NCI-H748 treated with DMSO at 0.1 percent for 48 hours (cell line): Measurements from ENCODE around the gene SLC6A13.
A peak's percentile ranks its signal among the peaks of the same experiment; 100 is the strongest.

Source experiments
- DNase-seq: peaks from one replicate; lab custom pipeline; 2025; lab: John Stamatoyannopoulos, UW

SLC6A13 gene

GRCh38 chr12:214003-214741 lies 48.5 kb downstream of the SLC6A13 start, which contains the start of gene SLC6A12:
SLC6A12 (minus strand) TSS chr12:214157; CDS start chr12:209986, 4,171 bp downstream.
- no peak for DNase-seq

DNA sequence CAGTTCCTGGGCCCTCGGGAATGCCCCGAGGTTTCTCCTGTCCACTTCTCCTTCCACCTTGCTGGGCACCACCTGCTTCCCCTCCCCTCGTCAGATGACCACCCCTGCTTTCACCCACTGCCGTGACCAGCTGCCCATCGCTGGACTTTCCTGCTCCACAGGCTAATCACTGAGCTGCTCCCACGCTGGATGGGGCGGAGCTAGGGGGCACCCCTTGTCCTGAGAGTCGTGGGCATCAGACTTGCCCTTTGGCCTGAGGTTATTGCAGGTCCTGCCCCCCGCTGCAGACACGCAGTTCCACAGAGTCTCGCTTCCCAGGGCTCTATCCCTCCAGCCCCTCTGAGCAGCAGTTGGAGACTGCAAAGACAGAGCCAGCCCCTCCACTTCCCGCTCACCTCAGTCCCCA lies 49.1 kb downstream of the SLC6A13 start:
- DNase-seq, result no peak

- DNase-seq, result no peak
Observed at GRCh38 chr12:212715-213526, 49.7 kb downstream of the SLC6A13 start.

- DNase-seq, result no peak
Observed at GRCh38 chr12:212415-212714, 50.3 kb downstream of the SLC6A13 start.

- no peak for DNase-seq
Observed at GRCh38 chr12:211639-212414, 50.8 kb downstream of the SLC6A13 start.

GRCh38 chr12:211142-211465 lies 51.5 kb downstream of the SLC6A13 start:
- no peak for DNase-seq

GRCh38 chr12:210277-211141 lies 52.1 kb downstream of the SLC6A13 start:
- no peak for DNase-seq

DNA sequence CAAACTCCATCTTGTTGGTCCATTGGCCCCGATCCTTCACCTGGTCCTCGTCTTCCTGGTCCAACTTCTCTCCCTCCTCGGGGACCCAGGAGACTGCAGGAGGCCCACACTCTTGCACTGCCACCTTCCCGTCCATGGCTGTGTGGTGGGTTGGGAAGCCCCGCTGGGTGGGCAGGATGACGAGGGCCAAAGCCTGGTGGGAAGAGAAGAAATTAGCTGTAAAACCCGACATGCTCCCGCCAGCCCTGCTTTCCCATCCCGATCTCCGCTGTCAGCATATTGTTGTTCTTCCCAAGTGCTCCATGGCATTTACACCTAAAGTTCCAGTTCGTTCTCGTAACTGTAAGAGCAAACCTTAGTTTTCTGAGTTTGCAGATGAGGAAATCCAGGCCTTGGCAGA lies 52.8 kb downstream of the SLC6A13 start:
- no peak for DNase-seq

DNA sequence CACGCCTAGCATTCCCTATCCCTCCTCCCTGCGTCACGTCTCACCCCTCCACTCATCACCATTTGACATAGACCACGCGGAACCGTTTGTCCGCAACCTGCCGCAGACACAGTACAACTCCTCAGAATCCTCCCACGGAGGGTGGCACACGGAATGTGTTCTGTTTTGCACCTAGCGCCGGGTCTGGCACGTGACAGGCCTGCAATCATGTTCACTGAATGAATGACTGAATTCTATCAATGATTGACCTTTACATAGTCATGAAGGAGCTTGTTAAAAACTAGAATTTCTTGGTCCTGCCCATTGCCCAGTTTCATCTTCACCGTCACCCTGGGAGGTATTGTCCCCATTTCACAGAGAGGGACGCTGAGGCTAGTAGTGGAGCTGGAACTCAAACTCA lies 53.4 kb downstream of the SLC6A13 start:
- no peak for DNase-seq

GRCh38 chr12:208813-209212 lies 53.8 kb downstream of the SLC6A13 start:
- no peak for DNase-seq

- no peak for DNase-seq
Observed at GRCh38 chr12:207804-208203, 54.8 kb downstream of the SLC6A13 start.

- DNase-seq, result no peak
Observed at GRCh38 chr12:206746-207440, 55.7 kb downstream of the SLC6A13 start.

GRCh38 chr12:205026-205425 lies 57.6 kb downstream of the SLC6A13 start:
- no peak for DNase-seq

- no peak for DNase-seq
Observed at GRCh38 chr12:204261-204678, 58.4 kb downstream of the SLC6A13 start.

DNA sequence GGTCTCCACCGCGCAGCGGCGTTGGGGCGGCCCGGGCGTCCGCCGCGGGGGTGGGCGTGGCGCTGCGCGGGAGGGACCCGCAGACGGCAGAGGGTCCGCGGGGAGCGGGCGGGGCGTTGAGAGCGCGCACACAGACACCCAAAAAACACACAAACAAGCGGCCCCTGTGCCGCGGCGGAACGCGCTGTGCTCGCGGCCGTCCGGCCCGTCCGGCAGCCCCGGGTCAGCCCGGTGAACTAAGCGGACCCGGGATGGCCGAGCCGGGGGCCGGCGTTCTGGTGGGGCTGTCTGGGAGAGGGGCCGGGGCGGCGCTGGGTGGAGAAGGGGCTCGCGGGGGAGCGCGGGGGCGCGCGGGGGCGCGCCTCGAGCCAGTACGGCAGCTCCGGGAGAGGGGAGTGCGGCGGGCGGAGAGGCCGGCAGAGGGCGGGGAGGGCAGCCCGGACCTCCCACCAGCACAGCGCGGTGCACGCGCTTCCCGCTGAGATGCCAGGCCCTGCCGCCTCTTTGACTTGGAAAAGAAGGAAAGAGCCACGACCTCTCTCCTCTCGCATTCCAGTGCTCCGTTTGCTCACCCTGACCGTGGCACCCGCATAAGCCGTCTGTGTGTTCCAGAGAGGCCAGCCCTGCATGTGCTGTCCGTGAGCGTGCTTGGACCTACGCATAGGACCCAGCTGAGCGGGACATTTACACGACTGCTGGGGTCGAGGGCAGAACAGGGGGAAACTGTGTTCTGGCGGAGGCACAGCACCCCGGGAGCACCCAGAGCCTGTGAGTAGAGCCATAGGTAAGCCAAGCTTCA lies 59.0 kb downstream of the SLC6A13 start:
- DNase-seq, result no peak

DNA sequence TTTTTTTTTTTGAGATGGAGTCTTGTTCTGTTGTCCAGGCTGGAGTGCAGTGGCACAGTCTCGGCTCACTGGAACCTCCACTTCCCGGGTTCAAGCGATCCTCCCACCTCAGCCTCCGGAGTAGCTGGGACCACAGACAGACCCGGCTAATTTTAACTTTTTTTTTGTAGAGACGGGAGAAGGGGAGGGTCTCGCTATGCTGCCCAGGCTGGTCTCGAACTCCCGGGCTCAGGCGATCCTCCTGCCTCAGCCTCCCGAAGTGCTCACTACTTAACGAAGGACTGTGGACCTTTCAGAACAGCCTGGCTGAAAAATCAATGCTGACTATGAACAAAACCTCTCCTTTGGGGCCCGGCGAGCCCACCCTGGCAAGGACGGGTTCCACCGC lies 59.6 kb downstream of the SLC6A13 start:
- no peak for DNase-seq

GRCh38 chr12:202081-202731 lies 60.4 kb downstream of the SLC6A13 start:
- DNase-seq, result peak; percentile 9

GRCh38 chr12:201361-201760 lies 61.3 kb downstream of the SLC6A13 start:
- no peak for DNase-seq

- no peak for DNase-seq
Observed at GRCh38 chr12:198705-199104, 63.9 kb downstream of the SLC6A13 start.
